ENCODE results near the gene DPH3. TPM values are rescaled to one million over a fixed set of nuclear protein-coding genes. Genes with fewer than 3 reads are reported as not detected.

DPH3 gene
- total and polyA plus RNA-seq, 10 of the 15 experiments (the other 5 are each of a cell fraction or from before 2014, with no cell fraction given) = 10.8 to 71.8 (median 23.4) TPM

DNA sequence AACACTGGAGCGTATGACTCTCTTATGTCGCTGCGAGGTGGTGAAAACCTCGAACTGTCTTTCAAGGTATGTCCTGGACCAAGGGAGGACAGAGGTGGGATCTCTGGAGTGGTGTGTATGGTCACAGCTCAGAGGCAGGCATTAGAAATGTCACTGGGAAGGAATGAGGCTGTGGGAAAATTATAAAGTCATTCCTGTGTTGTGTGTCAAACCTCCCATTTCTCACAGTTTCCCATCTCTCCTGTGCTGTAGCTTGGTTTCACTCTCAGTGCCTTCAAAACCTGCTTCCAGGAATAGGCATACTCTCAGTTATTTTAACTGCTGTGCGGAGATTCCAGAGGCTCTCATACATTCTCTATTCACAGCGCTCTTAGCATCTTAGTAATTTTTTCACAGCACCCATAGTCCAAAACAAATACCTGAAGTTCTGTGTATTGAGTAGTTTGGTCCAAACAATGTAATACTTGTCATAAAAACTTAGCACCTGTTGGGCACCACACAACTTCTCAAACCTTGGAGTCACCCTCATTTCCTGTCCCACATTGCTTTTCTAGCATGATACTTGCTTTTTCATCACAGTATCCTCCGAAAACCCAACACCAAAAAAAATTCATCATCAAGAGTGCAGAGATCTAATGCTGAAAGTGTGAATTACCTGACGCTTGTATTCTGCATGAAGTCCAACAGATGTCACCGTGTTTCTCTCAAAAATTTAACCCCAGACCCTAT, 53.4 kb downstream of the DPH3 start:
- WGBS (ENCODE audit: insufficient coverage, insufficient replicate concordance, low lambda C conversion rate, missing lambda C conversion rate) = 39% methylated on average over 9 of the region's 9 CpGs

More for the DNA sequence above, 53.4 kb downstream of the DPH3 start:
- Histone ChIP-seq H3K79me2 (ENCODE audit: control insufficient read depth, insufficient read depth, low read length) (no peaks in the 10 kb centered on the region), H3K4me3 (no peak overlapping the region), H3K27ac (ENCODE audit: control insufficient read depth, insufficient read depth) (no peak overlapping the region), H2AFZ (ENCODE audit: control insufficient read depth, low read depth, low read length) (no peak overlapping the region), H3K9ac (ENCODE audit: control insufficient read depth, insufficient read depth, low read length) (no peak overlapping the region), H4K20me1 (ENCODE audit: control insufficient read depth, insufficient read depth) (no peaks in the 10 kb centered on the region), H3K9me3 (replicated peaks; ENCODE audit: control insufficient read depth, insufficient read depth, low read length) (no peaks in the 10 kb centered on the region), H3K4me2 (ENCODE audit: control insufficient read depth, insufficient read depth) (no peak overlapping the region), H3K27me3 (replicated peaks in 1 of 2; ENCODE audit: control insufficient read depth in 2 of 2, insufficient read depth in 2 of 2, low read length in 1 of 2) (no peaks in the 10 kb centered on the region; a peak in 1 of 4 replicates), H3K36me3 (ENCODE audit: control insufficient read depth in 2 of 2, insufficient read depth in 2 of 2, low read length in 1 of 2) (no peaks in the 10 kb centered on the region), H3K4me1 (ENCODE audit: control insufficient read depth, insufficient read depth, low read length) (no peaks in the 10 kb centered on the region)
- POLR2A ChIA-PET = interaction anchor here (0.6 kb wide), 1 partner anchor 961 kb away, joined by 3 read pairs; no protein-coding TSS in a partner anchor
- in situ Hi-C loops (cut with MboI) = no loop called here
- BruUV-seq (replicated peaks) = no TSS peak
- TF ChIP-seq, protein P1, sequence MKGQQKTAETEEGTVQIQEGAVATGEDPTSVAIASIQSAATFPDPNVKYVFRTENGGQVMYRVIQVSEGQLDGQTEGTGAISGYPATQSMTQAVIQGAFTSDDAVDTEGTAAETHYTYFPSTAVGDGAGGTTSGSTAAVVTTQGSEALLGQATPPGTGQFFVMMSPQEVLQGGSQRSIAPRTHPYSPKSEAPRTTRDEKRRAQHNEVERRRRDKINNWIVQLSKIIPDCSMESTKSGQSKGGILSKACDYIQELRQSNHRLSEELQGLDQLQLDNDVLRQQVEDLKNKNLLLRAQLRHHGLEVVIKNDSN (IDR thresholded peaks at IDR 0.05; ENCODE audit: borderline replicate concordance, extremely low read length, insufficient read depth, low read depth, low read length) = no peak
- TF ChIP-seq E2F8 (IDR thresholded peaks at IDR 0.05; ENCODE audit: low read depth, partially characterized antibody) (no peak), NFYB (IDR thresholded peaks at IDR 0.05; ENCODE audit: insufficient read depth, low read depth, low read length) (no peak), LARP7 (IDR thresholded peaks at IDR 0.05) (no peak), SUPT20H (IDR thresholded peaks at IDR 0.05; ENCODE audit: borderline replicate concordance, control insufficient read depth, low read depth, low read length) (no peak), CUX1 (IDR thresholded peaks at IDR 0.05; ENCODE audit: insufficient replicate concordance, low read depth, low read length) (no peak)
- SMC1A ChIA-PET (ENCODE audit: uncharacterized antibody, unreplicated experiment) = no interaction called here
- no peak for DNase-seq (ENCODE audit: low read depth, low spot score)
- CTCF ChIA-PET = no interaction called here
- no peak for ATAC-seq
- no peak for FAIRE-seq
- RAD21 ChIA-PET (ENCODE audit: unreplicated experiment) = interaction anchor here (0.6 kb wide), 1 partner anchor 16 kb away, joined by 3 read pairs; no protein-coding TSS in a partner anchor
- intact Hi-C loops (cut with micrococcal nuclease; ENCODE audit: unreplicated experiment) = no loop called here

Data from GM12878 (cell line).